COLO829 (cell line): ENCODE data around the gene TOP1.

Experiments
- DNase-seq: peaks from one replicate; pipeline ENCODE4 v3.0.0; 2012; ENCODE audit warnings: low spot score

The TOP1 gene

DNA sequence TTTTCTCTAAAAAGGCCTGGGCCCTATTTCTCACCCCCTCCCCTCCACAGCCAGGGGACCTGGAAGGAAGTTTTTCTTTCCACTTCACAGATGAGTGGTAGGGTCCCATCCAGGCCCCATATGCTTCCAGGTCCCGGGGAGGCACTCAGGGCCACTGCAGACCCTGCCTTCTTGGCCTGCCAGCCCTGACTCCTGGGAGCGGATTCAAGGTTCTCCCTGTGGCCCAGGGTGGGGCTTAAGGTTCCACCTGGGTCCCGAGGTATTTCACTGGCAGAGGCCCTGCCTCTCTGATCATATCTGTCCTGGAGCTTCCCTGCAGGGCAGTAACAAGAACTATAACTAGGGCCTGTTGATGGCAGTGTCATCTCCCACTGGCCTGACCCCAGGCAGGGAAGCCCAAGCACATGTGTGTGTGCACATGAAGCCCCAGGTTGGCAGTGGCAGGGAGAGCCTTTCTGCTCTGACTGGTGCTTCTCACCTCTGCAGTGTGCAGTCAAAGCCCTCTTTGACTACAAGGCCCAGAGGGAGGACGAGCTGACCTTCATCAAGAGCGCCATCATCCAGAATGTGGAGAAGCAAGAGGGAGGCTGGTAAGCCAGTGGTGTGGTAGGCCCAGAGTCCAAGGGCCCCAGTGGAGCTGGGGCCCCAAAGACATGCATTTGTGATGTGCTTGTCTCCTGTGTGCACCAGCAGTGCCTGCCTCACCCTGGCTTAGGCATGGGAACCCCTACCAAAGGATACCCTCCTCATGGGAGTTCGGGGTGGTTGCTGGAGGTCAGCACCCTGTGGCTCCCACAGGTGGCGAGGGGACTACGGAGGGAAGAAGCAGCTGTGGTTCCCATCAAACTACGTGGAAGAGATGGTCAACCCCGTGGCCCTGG, 139.9 kb downstream of the TOP1 start:
- no peak for DNase-seq

DNA sequence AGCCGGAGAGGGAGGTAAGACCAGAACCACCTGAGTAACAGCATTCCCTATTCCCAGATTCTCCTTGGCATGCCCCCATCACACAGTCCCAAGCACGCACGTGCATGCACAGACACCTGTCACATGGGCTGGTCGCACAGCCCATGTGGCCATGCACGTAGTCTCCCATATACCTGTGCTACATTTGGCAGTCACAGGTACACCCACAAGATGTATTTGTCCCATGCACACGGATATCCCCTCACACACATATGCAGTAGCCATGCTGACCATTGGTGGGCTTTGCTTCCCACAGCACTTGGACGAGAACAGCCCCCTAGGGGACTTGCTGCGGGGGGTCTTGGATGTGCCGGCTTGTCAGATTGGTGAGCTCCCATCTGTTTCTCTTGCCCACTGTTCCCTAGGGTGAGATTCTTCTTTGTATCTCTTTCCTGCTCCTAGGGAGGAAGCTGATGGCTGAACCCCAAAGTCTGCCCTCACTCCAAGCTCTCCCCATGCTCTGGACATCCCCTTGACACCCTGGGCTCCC, 140.6 kb downstream of the TOP1 start:
- DNase-seq: no peak

DNA sequence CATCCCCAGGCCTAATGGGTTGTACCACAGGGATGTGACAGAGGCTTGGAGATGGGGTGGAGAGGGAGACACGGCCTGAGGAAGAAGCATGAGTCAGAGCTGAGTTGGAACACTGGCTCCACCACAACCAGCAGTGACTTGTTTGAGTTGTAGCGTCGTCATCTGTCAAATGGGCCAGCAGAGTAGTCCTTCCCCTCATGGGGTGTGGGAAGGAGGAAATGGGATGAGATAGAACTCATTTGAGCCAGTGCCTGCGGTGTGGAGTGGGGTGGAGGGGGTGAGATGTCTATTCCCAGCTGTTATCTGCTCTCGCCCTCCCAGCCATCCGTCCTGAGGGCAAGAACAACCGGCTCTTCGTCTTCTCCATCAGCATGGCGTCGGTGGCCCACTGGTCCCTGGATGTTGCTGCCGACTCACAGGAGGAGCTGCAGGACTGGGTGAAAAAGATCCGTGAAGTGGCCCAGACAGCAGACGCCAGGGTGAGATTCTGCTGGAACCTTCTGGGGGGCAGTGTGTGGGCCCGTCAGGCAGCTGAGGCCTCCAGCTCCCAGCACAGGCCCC, 141.2 kb downstream of the TOP1 start:
- DNase-seq: no peak

DNA sequence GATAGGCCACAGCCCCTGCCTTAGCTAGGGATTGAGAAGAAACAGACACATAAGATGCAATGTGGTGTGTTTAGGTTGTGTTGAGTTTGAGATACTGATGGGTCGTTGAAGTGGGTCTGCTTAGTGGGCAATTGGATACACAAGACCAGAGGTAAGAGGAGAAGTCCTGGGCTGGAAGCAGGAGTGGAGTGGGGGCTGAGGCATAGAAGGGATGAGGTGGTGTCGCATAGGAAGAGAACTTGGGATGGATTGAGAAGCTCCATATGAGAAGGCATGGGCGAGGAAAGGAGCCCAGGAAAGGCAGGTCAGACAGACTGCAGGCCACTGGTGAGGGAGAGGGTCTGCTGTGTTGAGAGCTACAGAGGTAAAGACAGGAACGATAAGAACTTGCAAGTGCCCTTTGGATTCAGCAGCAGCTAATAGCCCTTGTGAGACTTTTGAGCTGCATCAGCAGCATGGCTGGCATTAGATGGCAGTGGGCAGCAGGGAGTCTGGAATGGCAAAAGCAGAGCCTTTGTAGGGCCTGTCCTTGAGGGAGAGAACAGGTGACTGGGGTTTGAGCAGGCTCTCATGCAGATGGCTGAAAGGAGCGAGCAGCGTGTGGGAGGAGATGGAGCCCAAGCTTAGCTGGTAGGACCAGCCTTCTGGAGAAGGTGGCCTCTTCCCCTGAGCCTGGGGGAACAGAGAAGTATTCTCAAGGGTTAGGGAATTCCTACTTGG, 141.9 kb downstream of the TOP1 start:
- DNase-seq: no peak

DNA sequence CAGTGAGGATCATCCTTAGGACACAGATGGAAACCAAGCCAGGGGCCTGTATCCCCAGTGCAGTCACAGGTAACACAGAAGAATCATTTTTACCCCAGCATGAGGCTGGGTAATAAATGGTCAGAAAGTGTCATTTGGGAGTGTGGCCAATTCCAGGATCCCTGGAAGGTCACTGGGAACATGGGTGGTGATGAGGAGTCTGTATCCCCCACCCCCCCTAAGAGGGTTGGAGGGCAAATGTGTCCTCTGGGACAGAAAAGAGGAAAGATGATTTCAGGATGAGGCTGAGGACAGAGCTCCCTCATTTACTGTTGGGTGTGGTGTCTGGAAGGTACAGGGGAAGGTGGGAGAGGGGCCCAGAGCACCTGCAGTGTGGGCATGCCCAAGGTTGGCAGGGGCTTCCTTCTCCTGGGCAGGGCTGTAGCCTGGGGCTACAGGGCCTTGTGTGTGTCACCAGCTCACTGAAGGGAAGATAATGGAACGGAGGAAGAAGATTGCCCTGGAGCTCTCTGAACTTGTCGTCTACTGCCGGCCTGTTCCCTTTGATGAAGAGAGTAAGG, 143.2 kb downstream of the TOP1 start:
- DNase-seq: no peak

DNA sequence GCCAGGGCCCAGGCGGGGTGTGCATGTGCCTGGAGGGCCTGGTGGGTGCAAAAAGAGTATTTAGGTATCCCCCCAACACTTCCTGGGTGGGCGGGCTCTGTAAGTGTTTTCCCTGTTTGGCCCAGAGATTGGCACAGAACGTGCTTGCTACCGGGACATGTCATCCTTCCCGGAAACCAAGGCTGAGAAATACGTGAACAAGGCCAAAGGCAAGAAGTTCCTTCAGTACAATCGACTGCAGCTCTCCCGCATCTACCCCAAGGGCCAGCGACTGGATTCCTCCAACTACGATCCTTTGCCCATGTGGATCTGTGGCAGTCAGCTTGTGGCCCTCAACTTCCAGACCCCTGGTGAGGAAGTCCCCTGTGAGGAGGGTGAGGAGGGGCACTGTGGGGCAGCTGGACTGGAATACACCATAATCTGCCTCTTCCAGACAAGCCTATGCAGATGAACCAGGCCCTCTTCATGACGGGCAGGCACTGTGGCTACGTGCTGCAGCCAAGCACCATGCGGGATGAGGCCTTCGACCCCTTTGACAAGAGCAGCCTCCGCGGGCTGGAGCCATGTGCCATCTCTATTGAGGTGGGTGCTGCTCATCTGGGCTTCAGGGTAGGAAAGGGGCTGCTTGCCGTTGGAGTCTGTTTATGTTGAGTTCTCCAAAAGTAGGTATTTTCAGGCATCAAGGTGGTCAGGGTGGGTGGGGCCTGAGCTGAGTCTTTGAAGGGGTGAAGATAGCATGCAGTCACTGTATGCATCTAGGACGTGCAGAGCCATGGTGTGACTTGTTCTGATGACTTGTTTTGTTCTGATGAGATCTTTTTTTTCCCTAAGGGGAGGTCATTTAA, 143.9 kb downstream of the TOP1 start:
- no peak for DNase-seq

DNA sequence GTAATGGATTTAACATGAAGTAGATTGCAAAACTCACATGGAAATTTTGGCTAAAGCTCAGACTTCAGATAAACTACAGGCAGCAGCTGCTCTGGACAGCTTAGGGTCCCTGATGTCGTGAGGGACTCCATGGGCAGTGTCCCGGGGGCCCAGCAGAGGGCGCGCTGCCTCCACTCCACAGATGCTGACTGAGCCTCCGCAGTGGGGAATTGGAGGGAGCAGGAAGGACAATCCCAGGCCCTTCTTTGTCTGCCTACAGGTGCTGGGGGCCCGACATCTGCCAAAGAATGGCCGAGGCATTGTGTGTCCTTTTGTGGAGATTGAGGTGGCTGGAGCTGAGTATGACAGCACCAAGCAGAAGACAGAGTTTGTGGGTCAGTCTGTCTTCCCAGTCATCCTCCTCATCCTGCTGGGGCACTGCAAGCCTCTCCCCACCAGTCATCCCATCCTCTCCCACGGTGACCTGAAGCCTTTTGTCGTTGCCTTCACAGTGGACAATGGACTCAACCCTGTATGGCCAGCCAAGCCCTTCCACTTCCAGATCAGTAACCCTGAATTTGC, 144.6 kb downstream of the TOP1 start:
- peak; percentile 72 for DNase-seq

DNA sequence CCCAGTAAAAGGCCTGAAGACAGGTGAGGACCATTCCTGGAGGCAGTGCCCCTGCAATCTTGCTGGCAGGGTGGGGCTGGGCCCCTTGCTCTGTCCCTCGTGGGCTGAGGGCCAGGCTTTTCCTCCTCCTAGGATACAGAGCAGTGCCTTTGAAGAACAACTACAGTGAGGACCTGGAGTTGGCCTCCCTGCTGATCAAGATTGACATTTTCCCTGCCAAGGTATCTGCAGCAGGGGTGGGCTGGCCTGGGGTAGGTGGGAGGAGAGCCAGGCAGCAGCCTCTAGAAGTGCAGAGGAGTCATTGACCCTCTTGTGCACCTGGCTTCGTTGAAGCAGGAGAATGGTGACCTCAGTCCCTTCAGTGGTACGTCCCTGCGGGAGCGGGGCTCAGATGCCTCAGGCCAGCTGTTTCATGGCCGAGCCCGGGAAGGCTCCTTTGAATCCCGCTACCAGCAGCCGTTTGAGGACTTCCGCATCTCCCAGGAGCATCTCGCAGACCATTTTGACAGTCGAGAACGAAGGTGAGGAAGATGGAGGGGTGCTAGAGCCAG, 145.2 kb downstream of the TOP1 start:
- no peak for DNase-seq
